ENCODE data around the gene RIN3.
"Not testable (repeated sequence)": the region's sequence is repeated elsewhere in the genome, so short reads cannot be mapped to it uniquely, and the experiment has no call there.

The RIN3 gene

DNA sequence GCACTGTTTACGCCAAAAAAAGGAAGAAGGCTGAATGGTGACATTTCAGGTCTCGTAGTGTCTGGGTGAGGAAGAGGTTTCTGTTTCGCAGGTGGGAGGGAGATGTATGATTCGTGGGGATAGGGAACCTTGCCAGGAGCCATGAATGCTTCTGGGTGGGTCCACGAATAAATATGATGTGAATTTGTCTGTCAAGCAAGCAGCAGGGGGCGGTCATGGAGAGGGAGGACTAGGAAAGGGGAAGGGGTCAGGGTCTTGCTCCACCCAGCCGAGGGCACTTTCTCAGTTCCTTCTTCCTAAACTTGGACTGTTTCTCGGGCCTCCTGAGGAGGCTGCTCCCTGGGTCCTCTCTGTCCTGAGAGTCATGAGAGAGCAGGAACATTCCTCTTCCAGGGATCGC lies 162.4 kb downstream of the RIN3 start:
- H3K9me3 ChIP-seq (ENCODE audit: control insufficient read depth in 1 of 2, low read length in 2 of 2), result no peaks in the 10 kb centered on the region
- no peak overlapping the region for H3K27ac ChIP-seq (ENCODE audit: low read length)
- H3K27me3 ChIP-seq (ENCODE audit: low read depth, low read length), result no peaks in the 10 kb centered on the region
- H3K4me3 ChIP-seq (ENCODE audit: low read depth in 1 of 2, low read length in 2 of 2), result no peak overlapping the region
- H3K36me3 ChIP-seq (ENCODE audit: control insufficient read depth in 1 of 2, insufficient read depth in 2 of 2, low read length in 2 of 2), result peaks cover 14 to 35% of the 10 kb centered on the region in 2 donors
- peaks cover 0 to 4% of the 10 kb centered on the region in 2 donors for H3K4me1 ChIP-seq (ENCODE audit: control insufficient read depth in 1 of 2, insufficient read depth in 2 of 2, low read length in 2 of 2)

DNA sequence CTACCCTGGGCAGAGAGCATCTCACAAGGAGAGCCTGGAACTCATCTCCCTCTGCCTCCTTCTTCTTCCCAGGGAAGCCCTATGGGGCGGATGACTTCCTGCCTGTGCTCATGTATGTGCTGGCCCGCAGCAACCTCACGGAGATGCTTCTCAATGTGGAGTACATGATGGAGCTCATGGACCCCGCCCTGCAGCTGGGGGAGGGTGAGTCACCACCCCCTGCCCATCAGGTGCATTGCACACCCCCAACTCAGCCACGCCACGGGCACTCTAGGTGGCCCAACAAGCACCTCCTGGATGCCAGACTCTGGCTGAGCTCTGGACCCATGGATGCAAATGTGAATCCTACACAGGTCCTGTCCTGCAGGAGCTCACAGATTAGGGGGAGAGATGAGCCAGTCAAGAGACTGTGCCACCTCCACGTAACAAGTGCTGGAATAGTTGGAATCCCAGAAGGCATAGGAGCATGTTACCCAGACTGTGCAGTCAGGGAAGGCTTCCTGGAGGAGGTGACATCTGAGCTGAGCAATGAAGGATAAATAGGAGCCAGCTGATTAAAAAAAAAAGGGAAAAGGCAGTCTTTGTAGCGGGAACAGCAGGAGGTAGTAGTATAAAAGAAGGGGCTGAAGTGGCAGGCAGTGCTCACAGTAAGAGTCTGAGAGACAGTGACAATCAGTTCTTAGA lies 163.0 kb downstream of the RIN3 start:
- Histone ChIP-seq H3K36me3 (ENCODE audit: control insufficient read depth in 1 of 2, insufficient read depth in 2 of 2, low read length in 2 of 2) (peaks cover 14 to 35% of the 10 kb centered on the region in 2 donors), H3K27ac (ENCODE audit: low read length) (no peak overlapping the region), H3K9me3 (ENCODE audit: control insufficient read depth in 1 of 2, low read length in 2 of 2) (no peaks in the 10 kb centered on the region), H3K27me3 (ENCODE audit: low read depth, low read length) (no peaks in the 10 kb centered on the region), H3K4me3 (ENCODE audit: low read depth in 1 of 2, low read length in 2 of 2) (no peak overlapping the region), H3K4me1 (ENCODE audit: control insufficient read depth in 1 of 2, insufficient read depth in 2 of 2, low read length in 2 of 2) (peaks cover 0 to 9% of the 10 kb centered on the region in 2 donors)

DNA sequence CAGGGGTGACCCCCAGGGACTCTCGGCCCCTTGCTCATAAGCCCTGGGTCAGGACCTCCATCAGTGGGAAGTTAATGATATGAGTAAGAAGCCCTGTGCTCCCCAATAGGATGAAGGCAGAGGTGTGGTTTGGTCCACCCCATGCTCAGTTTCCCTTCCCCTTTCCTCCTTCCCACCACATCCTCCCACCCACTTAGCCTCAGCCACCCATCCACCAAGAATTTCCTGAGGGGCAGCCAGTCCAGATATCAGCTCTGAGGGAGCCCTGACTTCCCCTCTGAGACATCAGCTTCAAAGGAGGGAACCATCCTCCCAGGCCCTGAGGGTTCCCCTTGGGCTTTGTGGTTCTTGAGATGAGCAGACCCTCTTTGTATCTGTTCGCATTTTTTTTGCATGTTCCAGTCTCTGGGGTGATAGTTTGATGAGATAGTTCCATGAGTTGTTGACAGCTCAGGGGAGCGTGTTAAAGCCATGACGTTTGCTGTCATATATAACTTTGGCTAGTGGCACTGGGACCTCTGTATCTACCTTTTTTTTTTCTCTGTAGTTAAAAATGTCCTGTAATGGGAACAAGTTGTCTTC lies 163.6 kb downstream of the RIN3 start:
- Histone ChIP-seq H3K4me1 (ENCODE audit: control insufficient read depth in 1 of 2, insufficient read depth in 2 of 2, low read length in 2 of 2) (peaks cover 0 to 9% of the 10 kb centered on the region in 2 donors), H3K27ac (ENCODE audit: low read length) (no peak overlapping the region), H3K27me3 (ENCODE audit: low read depth, low read length) (no peaks in the 10 kb centered on the region), H3K4me3 (ENCODE audit: low read depth in 1 of 2, low read length in 2 of 2) (no peak overlapping the region), H3K9me3 (ENCODE audit: control insufficient read depth in 1 of 2, low read length in 2 of 2) (no peaks in the 10 kb centered on the region), H3K36me3 (ENCODE audit: control insufficient read depth in 1 of 2, insufficient read depth in 2 of 2, low read length in 2 of 2) (peaks cover 14 to 35% of the 10 kb centered on the region in 2 donors)

DNA sequence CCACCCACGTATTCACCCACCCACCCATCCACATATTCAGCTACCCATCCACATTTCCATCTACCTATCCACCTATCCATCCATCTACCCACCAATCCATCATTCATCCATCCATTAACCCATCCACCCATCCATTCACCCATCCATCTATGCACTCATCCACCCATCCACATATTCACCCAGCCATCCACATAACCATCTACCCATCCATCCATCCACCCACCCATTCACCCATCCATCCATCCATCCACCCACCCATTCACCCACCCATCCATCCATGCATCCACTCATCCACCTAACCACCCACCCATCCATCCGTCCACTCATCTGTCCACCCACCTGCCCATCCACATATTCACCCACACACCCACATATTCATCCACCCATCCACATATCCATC lies 164.4 kb downstream of the RIN3 start:
- Histone ChIP-seq H3K4me1 (ENCODE audit: control insufficient read depth in 1 of 2, insufficient read depth in 2 of 2, low read length in 2 of 2) (peaks cover 0 to 9% of the 10 kb centered on the region in 2 donors), H3K4me3 (ENCODE audit: low read depth in 1 of 2, low read length in 2 of 2) (no peak overlapping the region), H3K27ac (ENCODE audit: low read length) (no peak overlapping the region), H3K27me3 (ENCODE audit: low read depth, low read length) (no peaks in the 10 kb centered on the region), H3K36me3 (ENCODE audit: control insufficient read depth in 1 of 2, insufficient read depth in 2 of 2, low read length in 2 of 2) (peaks cover 19 to 35% of the 10 kb centered on the region in 2 donors), H3K9me3 (ENCODE audit: control insufficient read depth in 1 of 2, low read length in 2 of 2) (no peaks in the 10 kb centered on the region)

DNA sequence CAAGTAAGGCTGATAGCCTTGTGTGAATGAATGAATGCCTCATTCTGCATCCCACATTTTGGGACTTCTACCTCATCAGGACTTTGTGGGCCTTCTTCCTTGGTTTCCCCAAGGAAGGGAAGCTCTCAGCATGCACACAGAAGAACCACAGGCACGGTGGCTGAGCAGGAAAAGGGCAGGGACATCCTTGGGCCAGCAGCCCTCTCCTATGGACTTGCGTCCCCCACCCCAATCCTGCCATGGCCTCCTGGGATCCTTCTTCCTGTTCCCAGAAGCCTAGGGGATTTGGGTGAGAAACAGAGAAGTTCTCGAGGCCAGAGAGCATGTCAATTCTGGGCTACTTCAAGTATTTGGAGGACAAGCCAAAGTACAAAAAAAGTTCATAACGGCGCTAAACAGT lies 165.2 kb downstream of the RIN3 start:
- H3K27me3 ChIP-seq (ENCODE audit: low read depth, low read length), result no peaks in the 10 kb centered on the region
- peaks cover 19 to 35% of the 10 kb centered on the region in 2 donors for H3K36me3 ChIP-seq (ENCODE audit: control insufficient read depth in 1 of 2, insufficient read depth in 2 of 2, low read length in 2 of 2)
- H3K27ac ChIP-seq (ENCODE audit: low read length), result no peak overlapping the region
- H3K9me3 ChIP-seq (ENCODE audit: control insufficient read depth in 1 of 2, low read length in 2 of 2), result no peaks in the 10 kb centered on the region
- no peak overlapping the region for H3K4me3 ChIP-seq (ENCODE audit: low read depth in 1 of 2, low read length in 2 of 2)
- H3K4me1 ChIP-seq (ENCODE audit: control insufficient read depth in 1 of 2, insufficient read depth in 2 of 2, low read length in 2 of 2), result peaks cover 0 to 9% of the 10 kb centered on the region in 2 donors

DNA sequence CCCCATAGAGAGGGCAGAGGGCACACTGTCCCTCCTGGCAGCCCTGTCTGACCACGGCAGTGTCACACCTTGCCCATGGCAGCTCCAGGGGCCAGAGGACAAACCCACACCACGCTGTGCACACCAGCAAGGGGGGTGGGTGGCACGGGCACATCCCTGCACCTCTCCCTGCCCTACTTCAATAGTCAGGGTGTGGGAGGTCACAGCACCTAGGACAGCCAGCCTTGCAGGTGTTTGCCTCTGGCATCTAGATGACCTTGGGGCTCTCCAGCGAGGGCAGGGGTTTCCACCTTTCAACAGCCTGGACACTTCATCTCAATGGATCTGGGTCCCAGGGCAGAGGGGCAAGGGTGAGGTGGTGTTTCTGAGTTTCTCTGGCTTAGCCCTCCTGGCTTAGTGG lies 165.7 kb downstream of the RIN3 start:
- no peak overlapping the region for H3K27ac ChIP-seq (ENCODE audit: low read length)
- peaks cover 0 to 9% of the 10 kb centered on the region in 2 donors for H3K4me1 ChIP-seq (ENCODE audit: control insufficient read depth in 1 of 2, insufficient read depth in 2 of 2, low read length in 2 of 2)
- H3K36me3 ChIP-seq (ENCODE audit: control insufficient read depth in 1 of 2, insufficient read depth in 2 of 2, low read length in 2 of 2), result peaks cover 19 to 35% of the 10 kb centered on the region in 2 donors
- H3K27me3 ChIP-seq (ENCODE audit: low read depth, low read length), result no peaks in the 10 kb centered on the region
- no peaks in the 10 kb centered on the region for H3K9me3 ChIP-seq (ENCODE audit: control insufficient read depth in 1 of 2, low read length in 2 of 2)
- H3K4me3 ChIP-seq (ENCODE audit: low read depth in 1 of 2, low read length in 2 of 2), result no peak overlapping the region

DNA sequence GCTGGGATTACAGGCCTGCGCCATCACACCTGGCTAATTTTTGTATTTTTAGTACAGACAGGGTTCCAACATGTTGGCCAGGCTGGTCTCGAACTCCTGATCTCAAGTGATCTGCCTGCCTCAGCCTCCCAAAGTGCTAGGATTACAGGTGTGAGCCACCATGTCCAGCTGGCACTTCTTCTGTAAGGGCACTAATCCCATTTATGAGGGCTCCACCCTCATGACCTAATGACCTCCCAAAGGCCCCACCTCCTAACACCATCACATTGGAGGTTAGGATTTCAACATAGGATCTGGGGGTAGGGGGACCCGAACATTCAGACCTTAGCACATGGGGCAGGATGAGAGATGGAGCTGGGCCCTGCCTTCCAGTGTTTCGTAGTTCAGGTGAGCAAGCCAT lies 166.7 kb downstream of the RIN3 start:
- H3K27me3 ChIP-seq (ENCODE audit: low read depth, low read length); H3K9me3 ChIP-seq (ENCODE audit: control insufficient read depth in 1 of 2, low read length in 2 of 2); H3K4me3 ChIP-seq (ENCODE audit: low read depth in 1 of 2, low read length in 2 of 2); H3K27ac ChIP-seq (ENCODE audit: low read length); H3K4me1 ChIP-seq (ENCODE audit: control insufficient read depth in 1 of 2, insufficient read depth in 2 of 2, low read length in 2 of 2): not testable (repeated sequence)
- peaks cover 19 to 43% of the 10 kb centered on the region in 2 donors for H3K36me3 ChIP-seq (ENCODE audit: control insufficient read depth in 1 of 2, insufficient read depth in 2 of 2, low read length in 2 of 2)

DNA sequence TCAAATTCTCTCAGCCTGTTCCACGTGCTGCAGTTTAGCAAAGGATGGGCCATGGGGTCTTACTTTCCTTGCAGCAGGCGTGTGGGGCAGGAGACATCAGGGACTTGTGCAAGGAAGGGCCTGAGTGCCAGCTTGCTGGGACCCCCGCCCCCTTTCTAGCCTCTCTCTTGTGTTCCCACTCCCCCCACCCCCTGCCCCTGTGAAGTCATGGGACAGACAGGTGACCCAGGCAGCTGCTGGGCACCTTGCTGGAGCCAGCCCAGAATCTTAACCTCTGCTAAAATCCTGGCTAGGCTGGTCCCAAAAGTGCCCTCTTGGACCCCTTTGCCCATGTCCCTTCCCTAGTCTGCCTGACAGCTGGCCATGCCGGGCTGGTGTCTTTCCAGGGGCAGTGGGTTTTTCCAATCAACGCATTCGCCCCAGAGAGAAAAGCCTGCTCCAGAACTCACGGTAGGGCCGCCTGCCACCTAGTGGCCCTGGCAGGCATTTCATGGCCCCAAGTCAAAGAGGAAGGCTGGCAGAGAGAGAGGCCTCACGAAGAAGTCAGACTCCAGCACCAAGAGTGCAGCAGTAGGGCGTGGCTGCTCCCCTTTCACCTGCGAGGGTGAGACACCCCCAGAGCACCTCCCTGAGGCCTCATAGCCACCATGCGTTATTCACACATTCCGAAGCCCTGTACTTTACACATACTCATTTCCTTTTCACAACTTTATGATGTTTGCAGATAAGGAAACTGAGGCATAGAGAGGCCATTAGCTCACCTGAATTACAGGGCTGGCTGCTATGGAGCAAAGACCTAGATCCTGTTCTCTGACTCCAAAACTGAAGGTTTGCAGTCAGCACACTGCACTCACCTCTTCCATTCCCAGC lies 167.4 kb downstream of the RIN3 start:
- Histone ChIP-seq H3K27ac (ENCODE audit: low read length) (no peak overlapping the region), H3K4me3 (ENCODE audit: low read depth in 1 of 2, low read length in 2 of 2) (no peak overlapping the region), H3K9me3 (ENCODE audit: control insufficient read depth in 1 of 2, low read length in 2 of 2) (no peaks in the 10 kb centered on the region), H3K36me3 (ENCODE audit: control insufficient read depth in 1 of 2, insufficient read depth in 2 of 2, low read length in 2 of 2) (peaks cover 22 to 50% of the 10 kb centered on the region in 2 donors), H3K27me3 (ENCODE audit: low read depth, low read length) (no peaks in the 10 kb centered on the region), H3K4me1 (ENCODE audit: control insufficient read depth in 1 of 2, insufficient read depth in 2 of 2, low read length in 2 of 2) (peaks cover 0 to 9% of the 10 kb centered on the region in 2 donors)

DNA sequence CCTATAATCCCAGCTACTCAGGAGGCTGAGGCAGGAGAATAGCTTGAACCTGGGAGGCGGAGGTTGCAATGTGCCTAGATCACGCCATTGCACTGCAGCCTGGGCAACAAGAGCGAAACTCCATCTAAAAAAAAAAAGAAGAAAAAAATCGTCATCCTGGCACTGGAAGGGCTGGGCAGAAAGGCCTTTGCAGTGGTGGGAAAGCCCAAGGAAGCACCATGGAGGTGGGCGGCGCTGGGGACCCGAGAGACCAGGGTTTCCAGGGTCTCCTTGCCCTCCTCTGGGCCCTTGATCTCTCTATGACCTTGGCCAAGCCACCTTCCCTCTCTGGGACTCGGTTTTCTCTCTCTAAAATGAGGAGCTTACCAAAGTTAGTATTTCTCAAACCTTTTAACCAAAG lies 169.5 kb downstream of the RIN3 start:
- Histone ChIP-seq H3K4me3 (ENCODE audit: low read depth in 1 of 2, low read length in 2 of 2) (no peak overlapping the region), H3K27me3 (ENCODE audit: low read depth, low read length) (no peaks in the 10 kb centered on the region), H3K36me3 (ENCODE audit: control insufficient read depth in 1 of 2, insufficient read depth in 2 of 2, low read length in 2 of 2) (peaks cover 19 to 38% of the 10 kb centered on the region in 2 donors), H3K9me3 (ENCODE audit: control insufficient read depth in 1 of 2, low read length in 2 of 2) (no peaks in the 10 kb centered on the region), H3K27ac (ENCODE audit: low read length) (no peak overlapping the region), H3K4me1 (ENCODE audit: control insufficient read depth in 1 of 2, insufficient read depth in 2 of 2, low read length in 2 of 2) (peaks cover 0 to 9% of the 10 kb centered on the region in 2 donors)

DNA sequence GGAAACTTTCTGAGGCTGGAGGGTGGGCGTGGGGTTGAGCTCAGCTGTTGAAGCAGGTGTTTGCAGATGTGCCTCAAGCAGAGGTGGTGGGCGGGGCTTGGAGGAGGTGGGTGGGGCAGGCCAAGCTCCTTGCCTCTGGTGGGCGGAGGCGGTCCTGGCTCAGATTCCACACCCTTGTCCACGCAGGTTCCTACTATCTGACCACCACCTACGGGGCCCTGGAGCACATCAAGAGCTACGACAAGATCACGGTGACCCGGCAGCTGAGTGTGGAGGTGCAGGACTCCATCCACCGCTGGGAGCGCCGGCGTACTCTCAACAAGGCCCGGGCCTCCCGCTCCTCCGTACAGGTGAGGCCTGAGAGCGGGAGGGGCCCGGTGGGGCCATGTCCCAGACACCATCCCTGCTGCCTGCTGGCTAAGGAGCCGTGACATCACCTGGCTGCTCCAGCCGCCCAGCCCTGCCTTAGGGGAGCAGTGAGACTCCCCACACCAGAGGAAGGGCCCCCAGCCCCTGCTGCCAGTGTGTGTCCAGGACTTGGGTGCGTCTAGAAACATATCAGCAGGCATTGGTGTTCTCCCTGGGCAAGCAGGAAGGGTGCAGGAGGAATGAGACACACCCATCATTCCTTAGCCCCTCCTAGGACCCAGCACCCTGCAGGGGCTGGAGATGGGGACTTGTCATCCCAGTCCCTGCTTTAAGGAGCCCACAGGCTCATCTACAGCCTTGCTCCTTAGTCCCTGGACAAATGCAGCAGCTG lies 171.4 kb downstream of the RIN3 start:
- Histone ChIP-seq H3K9me3 (ENCODE audit: control insufficient read depth in 1 of 2, low read length in 2 of 2) (no peaks in the 10 kb centered on the region), H3K27me3 (ENCODE audit: low read depth, low read length) (no peaks in the 10 kb centered on the region), H3K36me3 (ENCODE audit: control insufficient read depth in 1 of 2, insufficient read depth in 2 of 2, low read length in 2 of 2) (peaks cover 13 to 24% of the 10 kb centered on the region in 2 donors), H3K4me1 (ENCODE audit: control insufficient read depth in 1 of 2, insufficient read depth in 2 of 2, low read length in 2 of 2) (peaks cover 0 to 9% of the 10 kb centered on the region in 2 donors), H3K27ac (ENCODE audit: low read length) (no peak overlapping the region), H3K4me3 (ENCODE audit: low read depth in 1 of 2, low read length in 2 of 2) (no peak overlapping the region)

All from muscle layer of duodenum (tissue), 2 donors.